Smooth muscle cell (in vitro differentiated cells): ENCODE results near the gene EHMT1. TPM values are rescaled to one million over a fixed set of nuclear protein-coding genes. Genes with fewer than 3 reads are reported as not detected.
"Not testable (repeated sequence)": the region's sequence is repeated elsewhere in the genome, so short reads cannot be mapped to it uniquely, and the experiment has no call there.

Experiments
- DNase-seq: peaks from one replicate; lab custom pipeline; 2025; ENCODE audit not compliant: unreplicated experiment; lab: John Stamatoyannopoulos, UW
- H2AFZ ChIP-seq: fragments of 200-600 bp; sonication (generic); 2 replicates; pipeline ENCODE4 v1.6.0; 2016; ENCODE audit warnings: antibody characterized with exemption, low read depth, mild to moderate bottlenecking
- H3F3A ChIP-seq: fragments of 200-600 bp; sonication (generic); 2 replicates; pipeline ENCODE4 v1.6.0; 2017; ENCODE audit warnings: antibody characterized with exemption, low read depth
- H3K27ac ChIP-seq: fragments of 200-600 bp; sonication (generic); 2 replicates; pipeline ENCODE4 v1.5.1; 2016; ENCODE audit warnings: low read depth, mild to moderate bottlenecking
- H3K27me3 ChIP-seq: fragments of 200-600 bp; sonication (generic); 2 replicates; pipeline ENCODE4 v1.6.1; 2016; ENCODE audit warnings: low read depth, mild to moderate bottlenecking
- H3K36me3 ChIP-seq: fragments of 200-600 bp; sonication (generic); 2 replicates; pipeline ENCODE4 v1.5.1; 2016; ENCODE audit warnings: low read depth
- H3K4me1 ChIP-seq: fragments of 200-600 bp; sonication (generic); 2 replicates; pipeline ENCODE4 v1.5.1; 2016; ENCODE audit warnings: low read depth
- H3K4me2 ChIP-seq: fragments of 200-600 bp; sonication (generic); 2 replicates; pipeline ENCODE4 v1.6.0; 2016; ENCODE audit warnings: mild to moderate bottlenecking
- H3K4me3 ChIP-seq: fragments of 200-600 bp; sonication (generic); 2 replicates; pipeline ENCODE4 v1.5.1; 2016; ENCODE audit warnings: mild to moderate bottlenecking
- H3K79me2 ChIP-seq: fragments of 200-600 bp; sonication (generic); 2 replicates; pipeline ENCODE4 v1.6.0; 2016; ENCODE audit warnings: low read depth, mild to moderate bottlenecking
- H3K9ac ChIP-seq: fragments of 200-600 bp; sonication (generic); 2 replicates; pipeline ENCODE4 v1.6.0; 2016; ENCODE audit warnings: low read depth
- H3K9me3 ChIP-seq: fragments of 200-600 bp; sonication (generic); replicated peaks from 2 replicates; pipeline ENCODE4 v1.5.1; 2016; ENCODE audit warnings: low read depth
- H4K20me1 ChIP-seq: fragments of 200-600 bp; sonication (generic); 2 replicates; pipeline ENCODE4 v1.6.0; 2016; ENCODE audit warnings: low read depth
- CTCF ChIP-seq: fragments of 200-600 bp; sonication (generic); IDR thresholded peaks from 2 replicates; pipeline ENCODE4 v1.5.1; 2017; ENCODE audit warnings: borderline replicate concordance, mild to moderate bottlenecking, antibody characterized with exemption; ENCODE audit not compliant: insufficient read depth, poor library complexity, severe bottlenecking
- WGBS: methylation state at CpG from one replicate; pipeline ENCODE4 v1.1.7; 2016; ENCODE audit warnings: low lambda C conversion rate; 5-methylcytosine and 5-hydroxymethylcytosine counted together
- microRNA counts: library from miRNA; unstranded; fragments of <30 nt; microRNA quantifications from one replicate; lab custom pipeline; 2016
- microRNA-seq: library from miRNA; unstranded; fragments of <30 nt; microRNA quantifications from one replicate; pipeline ENCODE4, GENCODE V29; 2016; ENCODE audit warnings: borderline number of aligned reads
- polyA plus RNA-seq: library from polyadenylated mRNA; unstranded; fragments of >200 nt; fragmentation: Nextera tagmentation; extraction: Ambion mirVana; gene quantifications from 2 replicates; pipeline ENCODE4 v1.2.1, GENCODE V29; 2016
- small RNA-seq: library from RNA; depleted of rRNA; stranded (forward); fragments of <200 nt; gene quantifications from one replicate; pipeline ENCODE3, GENCODE V24; 2014
- total RNA-seq: library from RNA; depleted of rRNA; stranded (reverse); fragments of >200 nt; gene quantifications from 2 replicates; pipeline ENCODE4 v1.2.3, GENCODE V29; 2014

Gene EHMT1
- total and polyA plus RNA-seq, 2 experiments from 2014 or later, result 23.1 to 34.1 TPM

GRCh38 chr9:137882506-137882821 is 263.7 kb downstream of the EHMT1 start:
- Histone ChIP-seq H3K36me3 (no peaks in the 10 kb centered on the region), H3K9ac (no peak overlapping the region), H3K27me3 (peaks cover 13% of the 10 kb centered on the region), H3K79me2 (no peaks in the 10 kb centered on the region), H4K20me1 (no peaks in the 10 kb centered on the region), H3K9me3 (no peaks in the 10 kb centered on the region), H3K4me1 (peaks cover 4% of the 10 kb centered on the region), H3F3A (no peaks in the 10 kb centered on the region), H2AFZ (no peak overlapping the region), H3K27ac (no peak overlapping the region), H3K4me3 (no peak overlapping the region), H3K4me2 (no peak overlapping the region)
- DNase-seq, result no peak
- WGBS, result 94% methylated on average over 10 of the region's 10 CpGs
- TF ChIP-seq CTCF, result no peak

GRCh38 chr9:137883977-137884376 is 265.2 kb downstream of the EHMT1 start:
- H3K9ac ChIP-seq, H4K20me1 ChIP-seq, H3K9me3 ChIP-seq, H3K4me2 ChIP-seq, H3K27ac ChIP-seq, H3K4me1 ChIP-seq, H3K4me3 ChIP-seq, DNase-seq, H2AFZ ChIP-seq, H3F3A ChIP-seq, H3K36me3 ChIP-seq, H3K79me2 ChIP-seq, H3K27me3 ChIP-seq: not testable (repeated sequence)
- WGBS, result no CpG with 5 or more reads among the region's 6 CpGs

- H3K4me1 ChIP-seq, H2AFZ ChIP-seq, H3K27ac ChIP-seq, H3K4me2 ChIP-seq, DNase-seq, H3K9ac ChIP-seq, H3K27me3 ChIP-seq, H3K9me3 ChIP-seq, H3K79me2 ChIP-seq, H3K36me3 ChIP-seq, H4K20me1 ChIP-seq, H3F3A ChIP-seq, H3K4me3 ChIP-seq: not testable (repeated sequence)
- WGBS, result 80% methylated on average over 1 of the region's 7 CpGs
These were observed 265.7 kb downstream of the EHMT1 start for GRCh38 chr9:137884547-137884946.

- H3K36me3 ChIP-seq, H3K79me2 ChIP-seq, H3K27me3 ChIP-seq, H3K4me3 ChIP-seq, H3K9me3 ChIP-seq, H3F3A ChIP-seq, H3K4me1 ChIP-seq, DNase-seq, H3K27ac ChIP-seq, H3K9ac ChIP-seq, H3K4me2 ChIP-seq, H2AFZ ChIP-seq, H4K20me1 ChIP-seq: not testable (repeated sequence)
- WGBS, result 90% methylated on average over 9 of the region's 12 CpGs
These were observed 266.3 kb downstream of the EHMT1 start for GRCh38 chr9:137885121-137885520.

MicroRNA genes within 50 kb of the gene (microRNA counts, 767-probe panel; counts per million panel counts)
- 183 counts per million for microRNA hsa-miR-602 (lab: Ali Mortazavi, UCI)

Small RNAs within 50 kb of the gene (microRNA-seq; reads per million reads assigned to microRNA genes)
- not detected for gene MIR602

Small RNAs within 50 kb of the gene (small RNA-seq; reads per million reads assigned to genes)
- gene MIR602 (not detected), gene RF00017 (not detected)

Other genes with a start within 250 kb of the EHMT1 start
- 3.1 and 10.4 TPM in 2 replicates for gene EXD3, start 195.8 kb upstream of the EHMT1 start, total RNA-seq
- gene EXD3, start 195.8 kb upstream of the EHMT1 start, polyA plus RNA-seq, result 12.5 and 15.7 TPM in 2 replicates
- gene NOXA1, start 195.6 kb upstream of the EHMT1 start, total RNA-seq, result 0.09 and 0.90 TPM in 2 replicates
- 0.81 and 3.8 TPM in 2 replicates for gene NOXA1, start 195.6 kb upstream of the EHMT1 start, polyA plus RNA-seq
- not detected in 2 replicates for gene ENTPD8, start 177.6 kb upstream of the EHMT1 start, total RNA-seq
- not detected in 2 replicates for gene ENTPD8, start 177.6 kb upstream of the EHMT1 start, polyA plus RNA-seq
- 25.2 and 30.9 TPM in 2 replicates for gene NSMF, start 159.7 kb upstream of the EHMT1 start, total RNA-seq
- 48.5 and 55.9 TPM in 2 replicates for gene NSMF, start 159.7 kb upstream of the EHMT1 start, polyA plus RNA-seq
- 0.67 TPM in 1 of 2 replicates, not detected in the other for gene PNPLA7, start 68.6 kb upstream of the EHMT1 start, total RNA-seq
- gene PNPLA7, start 68.6 kb upstream of the EHMT1 start, polyA plus RNA-seq, result 0.46 and 1.1 TPM in 2 replicates
- 33.5 and 42.9 TPM in 2 replicates for gene MRPL41, start 67.1 kb upstream of the EHMT1 start, total RNA-seq
- 83.2 and 85.7 TPM in 2 replicates for gene MRPL41, start 67.1 kb upstream of the EHMT1 start, polyA plus RNA-seq
- gene DPH7, start 40.1 kb upstream of the EHMT1 start, total RNA-seq, result 14.1 and 18.2 TPM in 2 replicates
- 21.8 and 29.0 TPM in 2 replicates for gene DPH7, start 40.1 kb upstream of the EHMT1 start, polyA plus RNA-seq
- 13.5 and 16.6 TPM in 2 replicates for gene ZMYND19, start 28.5 kb upstream of the EHMT1 start, total RNA-seq
- 37.8 and 41.8 TPM in 2 replicates for gene ZMYND19, start 28.5 kb upstream of the EHMT1 start, polyA plus RNA-seq
- 10.0 and 18.7 TPM in 2 replicates for gene ARRDC1, start 13.3 kb upstream of the EHMT1 start, total RNA-seq
- 16.7 and 36.3 TPM in 2 replicates for gene ARRDC1, start 13.3 kb upstream of the EHMT1 start, polyA plus RNA-seq